Upper lobe of right lung (tissue), 1 donor: ENCODE results near the gene UBE2D1. TPM values are rescaled to one million over a fixed set of nuclear protein-coding genes. Genes with fewer than 3 reads are reported as not detected.

ENCODE experiments used
- ATAC-seq: fragments of 200-7000 bp; cut with Tn5 transposase; one replicate; pipeline ENCODE4 v1.9.1; 2020; ENCODE audit warnings: mild to moderate bottlenecking, moderate library complexity
- DNase-seq: peaks from one replicate; pipeline ENCODE4 v3.0.0-alpha.2; 2020
- H3K27ac ChIP-seq: fragments of 200-600 bp; one replicate; pipeline ENCODE4 v1.8.0; 2022
- H3K27me3 ChIP-seq: fragments of 200-600 bp; one replicate; pipeline ENCODE4 v1.8.0; 2022; ENCODE audit warnings: mild to moderate bottlenecking
- H3K36me3 ChIP-seq: fragments of 200-600 bp; one replicate; pipeline ENCODE4 v1.8.0; 2022
- H3K4me1 ChIP-seq: fragments of 200-600 bp; one replicate; pipeline ENCODE4 v1.8.0; 2022
- H3K4me3 ChIP-seq: fragments of 200-600 bp; one replicate; pipeline ENCODE4 v1.8.0; 2022; ENCODE audit warnings: mild to moderate bottlenecking
- H3K9me3 ChIP-seq: fragments of 200-600 bp; one replicate; pipeline ENCODE4 v1.8.0; 2022
- CTCF ChIP-seq: fragments of 200-600 bp; IDR thresholded peaks from one replicate; pipeline ENCODE4 v1.8.0; 2022; ENCODE audit warnings: antibody characterized with exemption
- intact Hi-C: fragments of 100-400 bp; cut with DNase I; formaldehyde crosslinking; loops from one replicate; pipeline ENCODE4 v1.11.0; 2022
- long read RNA-seq: library from polyadenylated mRNA; unstranded; transcript quantifications from one replicate; pipeline ENCODE4 v2.0.0, GENCODE V29; 2021
- total RNA-seq: library from RNA; stranded (reverse); fragmentation: NEBNext Ultra II Directional; extraction: Animal tissue kit (Norgen Biotek cat#: 25700); gene quantifications from one replicate; pipeline ENCODE4 v1.2.1, GENCODE V29; 2021
- donor health status: DM: no; HTN: yes; CAD: no; lungs with severe emphysema.

Gene UBE2D1
- 18.2 TPM for total RNA-seq
- long read RNA-seq, transcript UBE2D1-201 (7 exons, 2,659 nt), result major isoform, 42 of 42 reads
- long read RNA-seq, partial matches to known transcripts, result 0 of 42 reads
- long read RNA-seq, other reads (novel, unspliced or antisense), result 0 of 42 reads

- Histone ChIP-seq H3K36me3 (no peaks in the 10 kb centered on the region), H3K27me3 (no peaks in the 10 kb centered on the region), H3K27ac (peak within 1 kb of the TSS; percentile 80), H3K4me3 (peak within 1 kb of the TSS; percentile 92), H3K4me1 (peaks cover 12% of the 10 kb centered on the region), H3K9me3 (no peaks in the 10 kb centered on the region)
- DNase-seq, result peak; percentile 97
- TF ChIP-seq CTCF, result peak; percentile 12
- intact Hi-C loops, result no loop called here
- ATAC-seq, result peak; percentile 99
Measured at GRCh38 chr10:58334817-58335305, at the start of gene UBE2D1. Gene UBE2D1 (plus strand): TSS chr10:58335006. CDS start chr10:58335202, 196 bp downstream.

- intact Hi-C loops, result loop anchor here (5.0 kb wide), 1 partner anchor 114 kb away; no protein-coding TSS in a partner anchor
- peak; percentile 72 for TF ChIP-seq CTCF
- no peak overlapping the region for H3K4me3 ChIP-seq
- no peaks in the 10 kb centered on the region for H3K4me1 ChIP-seq
- H3K9me3 ChIP-seq, result no peaks in the 10 kb centered on the region
- H3K27me3 ChIP-seq, result no peaks in the 10 kb centered on the region
- DNase-seq, result no peak
- H3K27ac ChIP-seq, result no peak overlapping the region
- ATAC-seq, result peak; percentile 88
- no peaks in the 10 kb centered on the region for H3K36me3 ChIP-seq
Measured at GRCh38 chr10:58291538-58292174, 43.1 kb upstream of the UBE2D1 start.

GRCh38 chr10:58293989-58294388 lies 40.8 kb upstream of the UBE2D1 start:
- TF ChIP-seq CTCF, result no peak
- Histone ChIP-seq H3K27me3 (no peaks in the 10 kb centered on the region), H3K27ac (no peak overlapping the region), H3K4me3 (no peak overlapping the region), H3K4me1 (no peaks in the 10 kb centered on the region), H3K36me3 (no peaks in the 10 kb centered on the region), H3K9me3 (no peaks in the 10 kb centered on the region)
- intact Hi-C loops, result loop anchor here (5.0 kb wide), 1 partner anchor 117 kb away; no protein-coding TSS in a partner anchor
- DNase-seq (no peak), ATAC-seq (no peak)

- no peak overlapping the region for H3K27ac ChIP-seq
- peak; percentile 89 for TF ChIP-seq CTCF
- no peaks in the 10 kb centered on the region for H3K36me3 ChIP-seq
- no peaks in the 10 kb centered on the region for H3K27me3 ChIP-seq
- ATAC-seq (peak; percentile 92), DNase-seq (no peak)
- intact Hi-C loops, result no loop called here
- H3K9me3 ChIP-seq, result no peaks in the 10 kb centered on the region
- H3K4me1 ChIP-seq, result no peaks in the 10 kb centered on the region
- no peak overlapping the region for H3K4me3 ChIP-seq
Measured at GRCh38 chr10:58299580-58299979, 35.2 kb upstream of the UBE2D1 start.

- no peak for TF ChIP-seq CTCF
- intact Hi-C loops, result no loop called here
- H3K27me3 ChIP-seq, result peaks cover 2% of the 10 kb centered on the region
- DNase-seq (no peak), ATAC-seq (no peak)
- H3K36me3 ChIP-seq, result no peaks in the 10 kb centered on the region
- H3K9me3 ChIP-seq, result no peaks in the 10 kb centered on the region
- no peak overlapping the region for H3K27ac ChIP-seq
- no peaks in the 10 kb centered on the region for H3K4me1 ChIP-seq
- no peak overlapping the region for H3K4me3 ChIP-seq
Measured at GRCh38 chr10:58300676-58301075, 34.1 kb upstream of the UBE2D1 start.
